GM21367 (cell line): ENCODE measurements around the gene SOX12.

Experiments used
- ATAC-seq: cut with Tn5 transposase; IDR thresholded peaks from one replicate; pipeline ENCODE4 v1.9.1; 2021; ENCODE audit not compliant: unreplicated experiment

Gene SOX12

DNA sequence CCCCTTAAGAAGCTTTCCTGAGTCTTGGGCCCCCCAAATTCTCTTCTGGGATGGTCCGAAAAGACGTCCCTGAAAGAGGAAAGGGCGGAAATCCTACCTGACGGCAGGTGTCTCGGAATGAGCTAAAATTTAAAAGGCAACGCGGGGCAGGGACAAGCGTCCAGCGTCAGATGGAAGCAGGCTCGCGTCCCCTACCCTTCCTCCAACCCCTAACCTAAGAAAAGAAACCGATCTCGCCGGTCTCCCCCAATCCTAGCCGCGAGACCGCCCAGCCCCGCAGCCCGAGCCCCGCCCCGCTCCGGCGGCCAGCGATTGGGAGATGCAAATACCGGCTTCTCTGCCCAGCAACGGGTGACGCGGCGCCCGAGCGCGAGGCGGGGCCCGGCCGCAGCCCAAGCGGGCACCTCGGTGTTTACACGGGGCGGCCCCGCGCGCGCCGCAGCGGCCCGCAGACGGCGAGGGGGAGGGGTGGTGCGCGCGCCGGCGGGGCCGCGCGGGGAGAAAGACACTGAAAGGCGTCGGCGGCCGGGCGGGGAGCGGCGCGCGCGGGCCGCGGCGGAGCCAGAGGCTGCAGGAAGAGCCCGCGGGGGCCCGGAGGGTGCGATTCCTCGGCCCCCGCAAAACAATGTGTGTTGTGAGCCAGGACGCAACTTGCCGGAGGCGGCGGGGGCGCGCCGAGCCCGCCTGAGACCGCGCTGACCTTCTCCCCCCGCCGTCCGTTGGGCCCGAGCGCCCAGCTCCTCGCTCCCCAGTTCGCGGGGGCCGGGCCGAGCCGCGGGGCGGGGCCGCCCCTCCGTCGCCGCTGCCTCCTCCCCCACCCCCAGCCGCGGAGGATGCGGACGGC, at the start of gene SOX12:
TSS of gene SOX12 (plus strand) at position 508 of the 844 bp plus-strand sequence. CDS start 373 bp downstream, outside the sequence.
- peak; percentile 63 for ATAC-seq

DNA sequence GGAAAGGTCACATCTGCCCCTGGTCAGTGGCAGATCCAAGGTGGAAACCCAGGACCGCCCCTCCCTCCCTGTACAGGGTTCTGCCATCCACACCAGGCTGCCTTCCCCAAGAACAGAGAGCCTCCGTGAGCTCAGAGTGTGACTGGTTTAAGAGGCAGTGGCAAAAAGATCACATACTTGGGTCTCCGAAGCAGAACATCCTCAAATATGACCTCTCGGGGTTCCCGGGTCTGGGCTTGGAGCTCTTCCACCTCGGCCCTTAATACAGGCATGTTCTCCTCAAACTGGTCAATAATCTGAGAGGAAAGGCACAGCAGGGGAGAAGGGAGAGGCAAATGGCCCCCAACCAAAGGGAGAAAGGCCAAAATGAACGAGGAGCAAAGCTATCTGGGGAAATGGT, 49.6 kb upstream of the SOX12 start:
- ATAC-seq, result no peak

DNA sequence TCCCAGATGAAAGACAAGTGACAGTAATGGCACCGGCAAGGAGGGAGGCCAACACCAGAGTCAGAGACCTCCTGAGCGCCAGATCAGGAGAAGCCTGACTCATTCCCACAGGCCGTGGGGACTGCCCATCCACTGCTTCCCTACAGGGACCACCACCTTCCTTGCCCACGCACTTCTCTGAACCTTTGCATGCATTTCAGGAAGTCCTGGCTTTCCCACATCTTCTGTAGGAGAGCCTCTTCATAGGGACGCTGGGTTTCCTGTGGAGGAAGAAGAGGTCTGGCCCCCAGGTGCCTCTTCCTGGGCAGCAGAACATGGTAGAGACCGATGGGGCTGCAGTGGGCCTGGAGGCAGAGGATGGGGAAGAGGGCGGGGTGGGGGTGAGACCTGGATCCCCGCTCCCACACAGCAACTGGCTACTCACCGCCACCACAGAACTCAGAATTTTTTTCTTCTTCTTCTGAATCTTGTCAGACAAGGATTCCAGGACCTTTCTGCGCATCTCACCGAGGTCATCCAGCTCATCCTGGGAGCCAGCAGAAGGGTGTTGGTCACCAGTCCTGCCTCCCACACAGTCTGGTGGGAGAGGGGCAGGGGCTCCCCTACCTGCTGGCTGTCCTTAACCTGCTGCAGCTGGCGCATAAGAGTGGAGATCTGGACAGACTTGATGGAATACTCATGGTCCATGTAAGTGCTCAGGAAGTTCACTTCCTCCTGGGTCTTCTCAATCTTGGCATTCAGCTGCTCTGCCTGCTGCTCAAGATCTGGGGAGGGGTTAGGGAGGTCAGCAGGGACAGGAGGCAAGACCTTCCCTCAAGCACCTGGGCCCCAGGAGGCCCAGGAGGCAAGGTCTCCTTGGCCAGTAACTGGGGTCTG, 48.5 kb upstream of the SOX12 start:
- ATAC-seq, result no peak

DNA sequence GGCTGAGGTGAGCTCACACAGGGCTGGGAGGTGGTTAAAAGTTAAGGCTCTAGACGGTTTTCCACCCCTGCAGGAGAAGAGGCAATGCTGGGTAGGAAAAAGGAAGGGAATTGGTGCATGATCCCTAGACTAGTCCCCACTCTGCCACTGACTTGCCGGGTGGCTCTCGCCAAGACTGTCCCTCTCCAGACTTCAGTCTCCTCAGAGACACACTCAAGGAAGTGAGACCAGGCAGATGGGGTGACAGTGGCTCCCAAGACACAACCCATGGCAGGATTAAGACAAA, 47.9 kb upstream of the SOX12 start:
- ATAC-seq, result no peak

DNA sequence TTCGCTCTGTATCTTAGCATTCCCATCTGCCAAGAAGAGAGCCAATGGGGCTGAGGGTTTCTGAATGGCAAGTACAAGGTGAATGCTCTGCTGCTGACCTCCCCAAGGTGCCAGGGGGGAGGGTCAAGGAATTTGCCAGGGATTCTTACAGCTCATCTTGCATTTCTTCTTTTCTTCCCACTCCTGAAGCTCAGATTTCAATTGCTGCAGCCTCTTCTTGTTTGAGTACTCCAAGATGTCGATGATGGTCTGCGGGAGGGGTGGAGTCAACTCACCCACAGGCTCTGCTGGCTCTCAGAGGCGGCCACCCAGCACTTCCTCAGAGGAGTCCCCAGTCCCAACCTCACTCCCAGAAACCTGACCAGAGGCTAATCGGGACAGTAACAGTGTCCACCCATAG, 47.2 kb upstream of the SOX12 start:
- no peak for ATAC-seq

DNA sequence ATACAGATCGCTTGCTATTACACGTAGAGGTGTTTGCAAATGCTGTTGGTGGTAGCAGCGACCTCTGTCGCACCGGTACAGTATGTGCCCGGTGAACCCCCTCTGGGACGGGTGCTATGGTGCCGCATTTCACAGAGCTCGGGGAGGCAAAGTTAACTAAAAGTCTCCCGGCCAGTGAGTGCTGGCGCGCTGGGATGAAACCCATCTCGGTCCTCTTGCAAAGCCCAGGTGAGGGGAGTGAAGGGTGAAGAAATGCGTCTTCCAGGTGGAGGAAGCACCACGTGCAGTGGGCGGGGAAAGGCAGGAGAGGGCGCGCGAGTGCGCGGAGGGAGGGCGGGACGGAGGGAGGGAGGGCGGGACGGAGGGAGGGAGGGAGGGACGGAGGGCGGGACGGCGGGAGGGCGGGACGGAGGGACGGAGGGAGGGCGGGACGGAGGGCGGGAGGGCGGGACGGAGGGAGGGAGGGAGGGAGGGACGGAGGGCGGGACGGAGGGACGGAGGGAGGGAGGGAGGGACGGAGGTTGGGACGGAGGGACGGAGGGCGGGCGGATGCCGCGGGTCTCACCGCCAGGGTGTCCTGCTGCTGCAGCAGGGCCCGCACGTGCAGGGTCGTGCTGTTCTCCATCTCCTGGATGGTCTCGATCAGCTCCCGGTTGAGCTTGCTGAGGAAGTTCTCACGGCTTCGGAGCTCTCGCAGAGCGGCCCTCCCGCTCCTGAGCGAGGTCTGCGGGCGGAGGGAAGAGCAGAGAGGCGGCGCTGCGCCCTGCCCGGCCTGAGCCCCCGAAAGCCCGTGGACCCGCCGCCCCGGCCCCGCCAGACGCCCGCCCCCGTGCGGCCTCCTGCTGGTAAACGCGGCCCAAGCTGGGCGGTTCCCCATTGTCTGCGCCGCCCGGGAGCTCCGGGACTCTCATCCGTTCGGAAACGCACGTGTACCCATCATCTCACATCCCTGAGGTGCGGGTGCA, 46.5 kb upstream of the SOX12 start:
- no peak for ATAC-seq

DNA sequence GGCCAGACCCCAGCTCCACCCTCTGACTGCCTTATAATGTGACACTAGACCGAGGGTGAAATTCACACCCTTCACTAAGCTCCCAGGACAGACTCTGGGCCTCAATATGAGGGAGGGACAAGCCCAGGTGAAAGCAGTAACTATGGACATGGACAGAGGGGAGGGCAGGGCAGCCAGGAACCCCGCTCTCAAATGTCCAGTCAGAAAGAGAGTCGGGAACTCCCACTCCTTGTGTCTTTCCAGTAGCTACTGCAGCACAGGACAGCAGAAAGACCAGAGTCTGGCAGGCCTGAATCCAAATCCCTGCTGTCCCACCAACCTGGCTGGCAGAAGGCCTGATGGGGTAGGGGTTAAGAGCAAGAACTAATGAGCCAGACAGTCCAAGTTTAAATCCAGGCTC, 41.2 kb upstream of the SOX12 start:
- no peak for ATAC-seq

DNA sequence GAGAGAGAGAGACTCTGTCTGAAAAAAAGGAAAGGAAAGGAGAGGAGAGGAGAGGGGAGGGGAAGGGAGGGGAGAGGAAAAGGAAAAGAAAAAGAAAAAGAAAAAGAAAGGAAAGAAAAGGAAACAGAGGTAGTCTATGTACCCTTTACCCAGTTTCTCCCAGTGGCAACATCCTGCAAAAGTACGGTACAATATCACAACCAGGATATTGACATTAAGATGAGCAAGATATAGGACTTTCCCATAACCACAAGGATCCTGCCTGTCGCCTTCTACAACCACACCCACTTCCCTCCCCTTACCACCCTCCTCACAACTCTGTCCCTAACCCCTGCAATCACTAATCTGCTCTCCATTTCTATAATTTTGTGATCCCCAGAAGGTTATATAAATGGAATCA, 38.8 kb upstream of the SOX12 start:
- no peak for ATAC-seq

DNA sequence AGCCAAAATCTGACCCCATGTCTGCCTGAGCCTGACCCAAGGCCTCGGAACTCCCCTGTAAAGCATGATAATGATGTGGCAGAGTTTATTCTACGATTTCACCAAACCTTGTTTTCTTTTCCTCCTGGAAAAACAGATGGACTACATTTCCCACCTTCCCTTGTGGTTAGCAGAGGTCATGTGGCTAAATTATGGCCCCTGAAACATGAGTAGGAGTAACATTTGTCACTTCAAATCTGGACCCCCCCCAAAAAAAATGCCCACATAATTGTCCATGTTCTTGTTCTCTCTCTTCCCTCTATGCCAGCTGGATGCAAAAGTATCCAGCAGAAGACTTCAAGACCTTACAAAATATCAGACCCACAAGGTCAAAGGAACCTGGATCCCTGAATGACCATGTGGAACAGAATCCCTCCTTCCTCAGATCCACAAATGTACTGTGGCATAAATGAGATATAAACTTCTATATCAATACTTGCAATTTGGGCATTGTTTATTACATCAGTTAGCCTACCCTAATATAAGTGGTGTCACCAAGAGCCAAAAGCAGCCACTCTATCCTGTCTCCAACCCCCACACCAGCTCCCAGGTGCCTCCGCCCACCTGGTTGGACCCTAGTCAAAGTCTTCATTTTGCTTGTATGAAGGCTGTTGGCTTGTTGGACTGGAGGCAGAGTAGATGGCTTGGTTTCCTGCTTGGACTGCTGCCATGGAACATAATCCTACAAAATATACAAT, 36.2 kb upstream of the SOX12 start:
- ATAC-seq, result no peak

DNA sequence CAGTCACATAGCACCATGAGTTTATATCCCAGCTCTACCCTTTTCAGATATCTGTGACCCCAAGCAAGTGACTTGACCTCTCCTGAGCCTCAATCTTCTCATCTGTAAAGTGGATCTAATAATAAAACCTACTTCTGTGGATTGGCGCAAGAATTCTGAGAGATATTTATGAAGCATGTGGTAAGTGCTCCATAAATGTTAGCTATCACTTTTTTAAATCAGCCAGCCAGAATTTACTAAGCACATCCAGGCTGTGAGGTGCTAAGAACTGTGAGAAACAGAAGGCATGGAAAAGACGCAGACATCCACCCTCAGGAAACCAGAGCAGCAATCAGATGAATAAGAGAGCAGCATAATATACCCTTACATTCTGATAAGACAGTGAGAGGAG, 35.7 kb upstream of the SOX12 start:
- ATAC-seq, result no peak

DNA sequence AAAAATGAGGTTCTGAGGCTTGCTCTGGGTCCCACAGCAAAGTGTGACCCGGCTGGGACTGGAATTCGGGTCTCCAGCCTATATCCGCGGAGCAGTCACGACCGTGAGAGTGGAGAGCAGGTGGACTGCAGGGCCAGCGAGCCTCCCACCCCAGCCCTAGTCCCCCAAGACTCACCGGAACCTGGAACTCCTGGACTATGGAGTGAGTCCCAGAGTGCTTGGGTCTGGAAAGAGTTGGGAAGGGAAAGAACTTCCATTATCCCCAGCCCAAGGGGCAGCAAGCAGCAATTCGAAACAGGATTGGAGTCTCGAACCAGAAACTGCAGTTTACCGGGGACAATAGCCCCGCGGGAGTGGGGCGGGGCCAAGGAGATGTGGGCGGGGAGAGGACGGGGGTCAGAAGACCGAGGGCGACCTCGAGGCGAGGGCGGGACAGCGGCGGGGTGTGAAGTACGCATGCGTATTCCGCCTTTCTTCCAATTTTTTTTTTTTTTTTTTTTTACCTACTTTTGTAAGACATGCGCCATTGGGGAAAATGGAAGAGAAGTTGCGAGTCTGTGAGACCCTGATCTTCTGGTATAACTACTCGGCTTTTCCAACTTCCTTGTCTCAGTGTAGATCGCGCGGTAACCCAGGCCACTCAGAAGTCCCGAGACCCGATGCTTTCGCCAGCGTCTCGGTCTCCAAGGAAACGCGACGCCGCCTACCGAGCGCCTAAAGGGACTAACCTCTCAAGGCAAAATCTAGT, 35.1 kb upstream of the SOX12 start, which contains the start of gene C20orf96:
TSS of gene C20orf96 (minus strand) at position 667 of the 748 bp plus-strand sequence. CDS start at position 527, 140 bp downstream.
- peak; percentile 78 for ATAC-seq

DNA sequence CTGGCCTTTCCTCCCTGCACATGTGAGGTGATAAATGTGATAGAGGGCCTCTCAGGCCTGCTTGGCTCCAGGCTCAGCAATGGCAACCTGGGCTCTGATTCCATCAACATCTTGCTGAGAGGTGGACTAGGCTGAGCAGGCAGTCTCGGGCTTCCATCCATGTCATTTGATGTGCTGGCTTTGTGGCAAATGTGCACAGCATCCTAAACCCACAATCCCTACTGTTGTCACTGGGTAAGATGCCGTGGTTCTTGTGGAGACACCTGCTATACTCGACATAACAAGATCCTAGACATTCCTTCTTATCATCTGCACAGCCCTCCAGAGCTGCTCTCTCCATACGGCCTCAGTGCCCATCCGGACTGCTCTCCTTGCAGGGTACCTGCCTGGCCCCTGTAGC, 30.8 kb upstream of the SOX12 start:
- ATAC-seq, result no peak

DNA sequence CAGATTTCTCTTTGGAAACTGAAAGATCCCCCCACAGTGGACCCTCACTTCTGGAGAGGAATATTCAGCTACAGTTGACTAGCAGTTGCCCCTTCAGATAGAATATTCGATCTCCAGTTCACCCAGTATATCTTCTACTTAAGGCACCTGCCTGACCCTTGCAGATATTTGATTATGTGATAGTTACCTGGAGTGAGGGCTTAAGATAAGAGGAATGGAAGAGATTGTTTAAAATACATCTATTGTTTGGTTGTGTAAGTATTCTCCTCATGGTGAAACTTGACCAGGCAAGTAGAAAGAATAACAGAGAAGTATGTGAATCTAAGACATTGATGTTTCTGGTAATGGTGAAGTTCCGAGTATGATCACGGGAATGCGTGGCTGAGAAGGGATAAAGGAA, 29.5 kb upstream of the SOX12 start:
- no peak for ATAC-seq

DNA sequence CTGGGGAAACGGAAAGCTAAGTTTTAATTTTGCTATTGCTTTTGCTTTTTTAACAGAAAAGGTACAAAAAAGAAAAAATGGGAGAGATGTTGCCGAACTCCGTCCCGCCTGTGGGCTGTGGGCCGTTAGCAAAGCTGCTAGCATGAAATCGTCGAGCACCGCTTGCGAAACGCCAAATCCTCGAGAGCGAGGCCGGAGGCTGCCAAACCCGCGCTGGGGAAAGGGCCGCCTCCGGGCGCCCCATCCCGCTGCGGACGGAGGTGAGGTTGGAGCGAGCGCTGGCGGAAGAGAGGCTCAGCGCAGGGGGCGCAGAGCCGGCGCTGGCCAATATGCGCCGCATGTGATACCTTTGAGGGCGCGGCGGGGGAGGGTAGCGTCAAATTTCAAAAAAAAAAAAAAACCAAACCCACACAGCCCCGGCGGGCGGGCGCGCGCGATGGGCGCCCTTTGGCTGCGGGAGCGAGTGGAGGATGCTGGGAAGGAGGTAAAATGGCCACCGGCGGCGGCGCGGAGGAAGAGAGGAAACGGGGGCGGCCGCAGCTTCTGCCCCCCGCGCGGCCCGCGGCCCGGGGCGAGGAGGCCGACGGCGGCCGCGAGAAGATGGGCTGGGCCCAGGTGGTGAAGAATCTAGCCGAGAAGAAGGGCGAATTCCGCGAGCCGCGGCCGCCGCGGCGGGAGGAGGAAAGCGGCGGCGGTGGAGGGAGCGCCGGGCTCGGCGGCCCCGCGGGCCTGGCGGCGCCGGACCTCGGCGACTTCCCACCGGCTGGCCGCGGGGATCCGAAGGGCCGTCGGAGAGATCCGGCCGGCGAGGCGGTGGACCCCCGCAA, 28.0 kb upstream of the SOX12 start, which contains the start of gene ZCCHC3:
TSS of gene ZCCHC3 (plus strand) at position 473 of the 827 bp plus-strand sequence. CDS start at position 490, 17 bp downstream.
- ATAC-seq, result peak; percentile 75

DNA sequence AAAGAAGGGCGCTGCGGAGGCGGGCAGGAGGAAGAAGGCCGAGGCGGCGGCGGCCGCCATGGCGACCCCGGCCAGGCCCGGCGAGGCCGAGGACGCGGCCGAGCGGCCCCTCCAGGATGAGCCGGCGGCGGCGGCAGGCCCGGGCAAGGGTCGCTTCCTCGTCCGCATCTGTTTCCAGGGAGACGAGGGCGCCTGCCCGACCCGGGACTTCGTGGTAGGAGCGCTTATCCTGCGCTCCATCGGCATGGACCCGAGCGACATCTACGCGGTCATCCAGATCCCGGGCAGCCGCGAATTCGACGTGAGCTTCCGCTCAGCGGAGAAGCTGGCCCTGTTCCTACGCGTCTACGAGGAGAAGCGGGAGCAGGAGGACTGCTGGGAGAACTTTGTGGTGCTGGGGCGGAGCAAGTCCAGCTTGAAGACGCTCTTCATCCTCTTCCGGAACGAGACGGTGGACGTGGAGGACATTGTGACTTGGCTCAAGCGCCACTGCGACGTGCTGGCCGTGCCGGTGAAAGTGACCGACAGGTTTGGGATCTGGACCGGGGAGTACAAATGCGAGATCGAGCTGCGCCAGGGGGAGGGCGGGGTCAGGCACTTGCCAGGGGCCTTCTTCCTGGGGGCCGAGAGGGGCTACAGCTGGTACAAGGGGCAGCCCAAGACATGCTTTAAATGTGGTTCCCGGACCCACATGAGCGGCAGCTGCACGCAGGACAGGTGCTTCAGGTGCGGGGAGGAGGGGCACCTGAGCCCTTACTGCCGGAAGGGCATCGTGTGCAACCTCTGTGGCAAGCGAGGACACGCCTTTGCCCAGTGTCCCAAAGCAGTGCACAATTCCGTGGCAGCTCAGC, 27.2 kb upstream of the SOX12 start:
- ATAC-seq, result peak; percentile 21

DNA sequence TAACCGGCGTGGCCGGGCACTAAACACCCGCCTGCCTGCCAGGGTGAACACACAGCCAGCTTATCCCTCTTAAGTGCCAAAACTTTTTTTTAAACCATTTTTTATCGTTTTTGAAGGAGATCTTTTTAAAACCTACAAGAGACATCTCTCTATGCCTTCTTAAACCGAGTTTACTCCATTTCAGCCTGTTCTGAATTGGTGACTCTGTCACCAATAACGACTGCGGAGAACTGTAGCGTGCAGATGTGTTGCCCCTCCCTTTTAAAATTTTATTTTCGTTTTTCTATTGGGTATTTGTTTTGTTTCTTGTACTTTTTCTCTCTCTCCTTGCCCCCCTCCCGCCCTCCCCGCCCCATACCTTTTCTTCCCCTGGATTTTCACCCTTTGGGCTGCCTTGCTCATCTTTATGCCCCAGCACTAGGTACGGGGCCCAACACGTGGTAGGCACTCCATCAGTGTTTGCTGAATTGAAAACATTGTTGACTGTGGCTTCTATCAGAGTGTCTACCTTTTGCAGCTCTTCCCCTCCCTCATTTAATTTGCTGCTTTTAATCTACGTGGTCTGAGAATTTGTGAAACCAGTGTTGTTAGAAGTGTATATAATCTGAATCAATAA, 26.5 kb upstream of the SOX12 start:
- no peak for ATAC-seq

DNA sequence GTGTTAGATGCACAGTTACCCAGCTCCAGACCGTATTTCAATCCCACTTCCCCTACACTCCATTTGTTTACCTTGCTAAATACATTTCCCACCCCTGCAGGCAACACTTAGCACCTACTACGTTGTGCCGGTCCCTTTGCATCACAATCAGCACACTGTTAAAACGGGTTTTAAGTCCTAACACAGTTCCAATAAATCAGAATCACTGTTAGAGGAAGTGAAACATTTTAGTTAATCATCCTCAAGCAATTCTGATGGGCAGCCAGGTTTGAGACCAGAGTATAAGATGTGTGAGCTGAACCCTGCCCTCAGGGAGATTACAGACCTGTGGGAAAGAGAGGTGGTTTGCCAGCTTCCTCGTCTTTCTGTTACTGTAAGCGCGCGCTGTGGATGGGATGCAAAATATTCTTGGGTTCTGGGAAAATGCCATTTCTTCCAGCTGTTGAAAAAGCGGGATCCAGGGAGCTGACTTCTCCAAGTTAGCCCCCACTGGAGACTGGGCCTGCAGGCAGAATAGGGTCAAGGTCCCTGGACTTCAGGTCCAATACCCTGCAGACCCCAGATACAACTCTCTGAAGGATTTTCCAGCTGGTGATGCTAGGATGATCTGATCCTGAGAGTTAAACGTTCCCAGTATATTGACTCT, 24.9 kb upstream of the SOX12 start:
- ATAC-seq, result no peak
